Esophagus (tissue), 2 donors: ENCODE data around the gene DCAF4. TPM values are rescaled to one million over a fixed set of nuclear protein-coding genes. Genes with fewer than 3 reads are reported as not detected.
"Not testable (repeated sequence)": the region's sequence is repeated elsewhere in the genome, so short reads cannot be mapped to it uniquely, and the experiment has no call there.

ENCODE experiments used
- H3K27ac ChIP-seq, 2 donors: one replicate each; pipeline ENCODE4 v1.5.1; 2013; ENCODE audit warnings: low read depth in 2 of 2, mild to moderate bottlenecking in 2 of 2, inconsistent platforms in 1 of 2, low read length in 1 of 2, moderate library complexity in 1 of 2
- H3K27me3 ChIP-seq, 2 donors: one replicate each; pipeline ENCODE4 v1.6.1; 2013; ENCODE audit warnings: low read length in 2 of 2, control low read depth in 1 of 2, mild to moderate bottlenecking in 1 of 2; ENCODE audit not compliant: insufficient read depth in 2 of 2, control insufficient read depth in 1 of 2
- H3K36me3 ChIP-seq, 2 donors: one replicate each; pipeline ENCODE4 v1.6.1; 2013; ENCODE audit warnings: low read length in 1 of 2; ENCODE audit not compliant: control insufficient read depth in 2 of 2, insufficient read depth in 2 of 2
- H3K4me1 ChIP-seq, 2 donors: one replicate each; pipeline ENCODE4 v1.6.1; 2013; ENCODE audit warnings: low read length in 1 of 2; ENCODE audit not compliant: control insufficient read depth in 2 of 2, insufficient read depth in 2 of 2
- H3K4me3 ChIP-seq, 2 donors: one replicate each; pipeline ENCODE4 v1.5.1; 2013; ENCODE audit warnings: low read length in 2 of 2, mild to moderate bottlenecking in 2 of 2, low read depth in 1 of 2, moderate library complexity in 1 of 2
- H3K9me3 ChIP-seq, 2 donors: one replicate each; pipeline ENCODE4 v1.6.1; 2013; ENCODE audit warnings: mild to moderate bottlenecking in 2 of 2, low read depth in 1 of 2, low read length in 1 of 2, moderate library complexity in 1 of 2; ENCODE audit not compliant: control insufficient read depth in 2 of 2, insufficient read depth in 1 of 2
- WGBS, 2 donors: extraction: QIAGEN DNeasy Blood & Tissue Kit; methylation state at CpG; one replicate each; pipeline ENCODE4 v1.1.7; 2013; 5-methylcytosine and 5-hydroxymethylcytosine counted together
- polyA plus RNA-seq, 2 donors: library from polyadenylated mRNA; stranded (reverse); fragments of 200-250 nt; gene quantifications; one replicate each; pipeline ENCODE4 v1.2.3, GENCODE V29; 2013
- donor health status: healthy with polysubstance abuse.
- donor health status: Bipolar disorder and iron deficiency.

The DCAF4 gene
- polyA plus RNA-seq, 2 donors: 5.6 to 7.5 TPM

DNA sequence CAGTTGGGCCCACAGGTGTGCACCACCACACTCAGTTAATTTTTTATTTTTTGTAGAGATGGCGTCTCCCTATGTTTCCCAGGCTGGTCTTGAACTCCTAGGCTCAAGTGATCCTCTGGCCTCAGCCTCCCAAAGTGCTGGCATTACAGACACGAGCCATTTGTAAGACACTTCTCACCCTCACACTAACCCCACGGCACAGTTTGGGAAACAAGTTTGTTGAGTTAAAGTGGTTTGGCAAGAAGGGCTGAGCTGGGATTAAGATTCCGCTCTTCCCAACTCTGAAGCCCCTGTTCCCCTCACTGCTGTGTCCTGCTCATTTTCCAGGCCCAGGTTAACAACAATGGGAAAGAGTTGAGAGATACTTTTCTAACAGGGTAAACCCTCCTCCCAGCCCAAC, 34.8 kb downstream of the DCAF4 start:
- H3K4me1 ChIP-seq, H3K27me3 ChIP-seq, H3K9me3 ChIP-seq, H3K27ac ChIP-seq, H3K4me3 ChIP-seq: not testable (repeated sequence)
- 81 to 82% methylated on average over 4 of the region's 4 CpGs for WGBS, 2 donors
- H3K36me3 ChIP-seq: peaks cover 11 to 17% of the 10 kb centered on the region in 2 donors

DNA sequence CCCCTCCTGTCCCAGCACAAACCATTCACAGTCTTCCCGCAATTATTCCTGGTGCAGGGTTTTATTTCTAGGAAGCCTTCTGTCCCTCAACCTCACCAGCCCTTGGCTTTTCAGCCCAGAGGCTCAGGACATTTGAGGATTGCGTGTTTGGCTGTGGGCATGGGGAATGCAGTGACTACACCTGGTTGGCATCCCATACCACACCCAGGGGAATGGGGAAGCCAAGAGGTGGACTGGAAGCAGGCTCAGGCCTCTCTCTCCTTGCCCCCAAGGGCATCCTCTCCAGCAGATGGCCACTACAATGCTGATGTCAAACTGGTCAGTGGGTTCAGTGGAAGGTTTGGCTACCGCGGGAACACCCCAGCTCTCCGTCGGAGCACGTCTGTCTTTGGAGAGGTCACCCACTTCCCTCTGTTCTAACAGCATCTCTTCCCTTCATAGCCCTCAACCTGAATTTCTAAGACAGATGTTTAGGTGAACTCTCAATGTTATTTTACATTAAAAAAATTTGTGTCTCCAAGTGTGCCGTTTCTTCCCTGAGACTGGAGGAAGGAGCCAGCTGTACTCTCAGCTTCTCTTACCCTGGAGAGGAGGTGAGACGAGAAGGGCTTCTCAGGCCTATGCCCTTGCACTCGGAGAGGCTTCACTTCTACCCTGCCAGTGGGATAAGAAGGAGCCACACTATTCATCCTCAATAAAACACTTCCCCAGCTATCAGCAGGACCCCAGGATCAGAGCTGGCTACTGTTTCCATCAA, 35.5 kb downstream of the DCAF4 start:
- H3K9me3 ChIP-seq: no peaks in the 10 kb centered on the region
- H3K27me3 ChIP-seq: no peaks in the 10 kb centered on the region
- H3K4me1 ChIP-seq: no peaks in the 10 kb centered on the region
- H3K4me3 ChIP-seq: no peak overlapping the region
- peaks cover 8 to 16% of the 10 kb centered on the region in 2 donors for H3K36me3 ChIP-seq
- WGBS, 2 donors: 80 to 85% methylated on average over 10 of the region's 10 CpGs
- no peak overlapping the region for H3K27ac ChIP-seq

DNA sequence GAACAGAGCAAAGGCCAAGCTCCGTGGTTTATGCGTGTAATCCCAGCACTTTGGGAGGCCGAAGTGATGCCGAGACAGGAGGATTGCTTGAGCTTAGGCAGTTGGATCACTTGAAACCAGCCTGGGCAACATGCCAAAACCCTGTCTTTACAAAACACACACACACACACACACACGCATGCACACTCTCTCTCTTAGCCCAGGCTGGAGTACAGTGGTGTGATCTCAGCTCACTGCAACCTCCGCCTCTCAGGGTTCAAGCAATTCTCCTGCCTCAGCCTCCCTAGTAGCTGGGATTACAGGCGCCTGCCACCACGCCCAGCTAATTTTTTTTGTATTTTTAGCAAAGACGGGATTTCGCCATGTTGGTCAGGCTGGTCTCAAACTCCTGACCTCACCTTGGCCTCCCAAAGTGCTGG, 36.1 kb downstream of the DCAF4 start:
- not testable (repeated sequence) for H3K4me3 ChIP-seq, H3K27me3 ChIP-seq, H3K27ac ChIP-seq, H3K9me3 ChIP-seq, H3K4me1 ChIP-seq
- 74 to 77% methylated on average over 10 of the region's 10 CpGs for WGBS, 2 donors
- peaks cover 8 to 16% of the 10 kb centered on the region in 2 donors for H3K36me3 ChIP-seq

DNA sequence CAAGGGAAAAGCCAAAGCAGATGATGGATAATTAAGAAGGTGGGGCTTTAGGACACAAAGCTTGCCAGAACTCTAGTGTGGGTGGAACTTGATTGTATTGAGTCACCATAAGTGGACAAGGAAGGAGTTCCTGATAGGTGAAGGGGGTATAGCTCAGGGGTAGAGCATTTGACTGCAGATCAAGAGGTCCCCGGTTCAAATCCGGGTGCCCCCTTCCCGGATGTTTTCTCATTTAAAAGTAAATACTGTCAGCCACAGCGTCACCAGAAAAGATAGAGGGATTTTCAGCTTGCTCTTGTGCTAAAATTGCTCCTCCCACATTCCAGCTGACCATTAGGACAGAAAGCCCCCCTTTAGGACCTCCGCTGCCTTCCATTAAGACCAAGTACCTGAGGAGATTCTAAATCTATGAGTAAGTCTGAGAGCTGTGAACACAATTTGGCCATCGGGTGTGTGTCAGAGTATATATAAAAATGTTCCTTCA, 36.6 kb downstream of the DCAF4 start:
- Histone ChIP-seq H3K9me3 (no peaks in the 10 kb centered on the region), H3K36me3 (peaks cover 5 to 16% of the 10 kb centered on the region in 2 donors), H3K27me3 (no peaks in the 10 kb centered on the region), H3K27ac (no peak overlapping the region), H3K4me3 (no peak overlapping the region), H3K4me1 (no peaks in the 10 kb centered on the region)
- WGBS, 2 donors: 50 to 57% methylated on average over 6 of the region's 6 CpGs

DNA sequence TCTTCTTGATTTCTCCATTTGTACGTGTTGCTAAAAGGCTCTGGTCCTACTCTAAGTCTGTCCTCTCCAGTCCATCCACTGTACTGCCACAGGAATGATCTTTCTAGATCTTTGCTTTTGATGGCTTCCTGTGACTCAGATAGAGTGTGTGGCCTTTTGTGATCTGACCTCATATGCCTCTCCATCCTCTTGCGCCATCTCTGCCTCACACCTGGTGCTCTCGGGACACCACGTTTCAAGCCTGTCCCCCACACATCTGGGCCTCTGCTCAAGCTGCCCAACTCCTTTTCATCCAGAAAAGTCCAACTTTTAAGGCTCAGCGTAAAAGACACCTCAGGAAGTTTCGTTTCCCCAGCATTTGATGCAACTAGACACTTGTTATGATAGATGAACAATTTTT, 39.0 kb downstream of the DCAF4 start:
- Histone ChIP-seq H3K27ac (no peak overlapping the region), H3K27me3 (no peaks in the 10 kb centered on the region), H3K4me1 (no peaks in the 10 kb centered on the region), H3K9me3 (no peaks in the 10 kb centered on the region), H3K36me3 (peaks cover 0 to 19% of the 10 kb centered on the region in 2 donors), H3K4me3 (no peak overlapping the region)
- 81 to 82% methylated on average over 6 of the region's 6 CpGs for WGBS, 2 donors

DNA sequence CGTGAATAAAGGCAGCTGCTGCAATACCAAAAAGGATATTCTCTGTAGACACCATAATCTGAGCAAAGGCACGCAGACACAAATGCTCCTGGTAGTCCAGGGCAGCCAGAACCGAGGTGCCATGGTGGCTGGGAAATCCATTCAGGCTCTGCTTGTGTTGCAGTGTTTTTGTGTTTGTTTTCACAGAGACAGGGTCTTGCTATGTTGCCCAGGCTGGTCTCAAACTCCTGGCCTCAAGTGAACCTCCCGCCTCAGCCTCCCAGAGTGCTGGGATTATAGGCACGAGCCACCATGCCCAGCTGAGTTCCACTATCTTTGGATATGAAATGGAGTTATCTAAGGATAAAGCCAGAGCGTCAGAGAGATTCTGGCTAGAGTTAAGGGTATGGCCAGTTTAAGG, 39.8 kb downstream of the DCAF4 start:
- Histone ChIP-seq H3K4me3 (no peak overlapping the region), H3K27me3 (no peaks in the 10 kb centered on the region), H3K36me3 (peaks cover 0 to 23% of the 10 kb centered on the region in 2 donors), H3K9me3 (no peaks in the 10 kb centered on the region), H3K4me1 (no peaks in the 10 kb centered on the region), H3K27ac (no peak overlapping the region)
- 94% methylated on average over 6 of the region's 6 CpGs for WGBS, 2 donors

DNA sequence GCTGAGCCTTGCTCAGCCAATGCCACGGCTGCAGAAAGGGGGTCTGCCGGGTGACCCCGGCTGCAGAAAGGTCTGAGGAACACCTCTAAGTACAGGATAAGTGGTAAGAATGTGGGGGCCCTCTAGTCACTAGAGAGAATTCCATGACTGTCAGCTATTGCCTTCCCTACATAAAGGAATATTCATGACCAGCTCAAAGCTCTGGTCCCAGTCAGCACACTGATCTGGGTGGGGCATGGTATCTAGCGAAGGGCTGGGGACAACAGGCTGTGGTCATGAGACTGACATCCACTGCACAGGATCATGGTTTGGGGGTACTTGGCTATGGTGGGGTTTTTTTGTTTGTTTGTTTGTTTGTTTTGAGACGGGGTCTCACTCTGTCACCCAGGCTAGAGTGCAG, 42.1 kb downstream of the DCAF4 start:
- Histone ChIP-seq H3K4me1 (no peaks in the 10 kb centered on the region), H3K36me3 (peaks cover 0 to 29% of the 10 kb centered on the region in 2 donors)
- 93 to 99% methylated on average over 5 of the region's 5 CpGs for WGBS, 2 donors

DNA sequence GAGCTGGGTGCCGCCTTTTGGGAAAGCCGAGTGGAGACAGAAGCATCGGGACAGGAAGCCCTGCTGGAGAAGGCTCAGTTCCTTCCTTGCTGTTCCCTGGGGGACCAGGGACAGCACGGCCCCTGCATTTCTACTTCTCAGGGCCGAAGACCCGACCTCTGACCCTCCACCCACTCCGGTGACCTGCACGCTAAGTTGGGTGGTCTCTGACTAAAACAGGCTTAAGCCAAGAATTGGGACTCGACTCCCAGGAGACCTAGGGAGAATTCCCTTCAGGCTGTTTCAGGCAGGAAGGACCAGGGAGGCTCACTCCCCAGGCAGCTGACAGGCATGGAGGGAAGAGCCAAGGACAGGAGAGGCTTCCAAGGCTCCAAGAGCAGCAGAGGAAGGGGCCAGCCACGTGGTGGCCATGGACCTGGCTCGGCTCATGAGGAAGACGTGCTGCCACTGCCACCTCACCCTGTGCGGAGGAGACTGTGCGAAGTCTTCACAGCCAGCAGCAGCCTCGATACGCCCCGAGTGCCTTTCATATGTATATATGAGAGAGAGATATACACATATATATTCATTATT, 43.9 kb downstream of the DCAF4 start:
- Histone ChIP-seq H3K9me3 (no peaks in the 10 kb centered on the region), H3K27me3 (no peaks in the 10 kb centered on the region), H3K27ac (no peak overlapping the region), H3K36me3 (peaks cover 16 to 45% of the 10 kb centered on the region in 2 donors), H3K4me1 (no peaks in the 10 kb centered on the region), H3K4me3 (no peak overlapping the region)
- 86 to 88% methylated on average over 17 of the region's 17 CpGs for WGBS, 2 donors

More for the DNA sequence above, 42.1 kb downstream of the DCAF4 start:
- no peaks in the 10 kb centered on the region for H3K27me3 ChIP-seq
- H3K27ac ChIP-seq: no peak overlapping the region
- no peaks in the 10 kb centered on the region for H3K9me3 ChIP-seq
- no peak overlapping the region for H3K4me3 ChIP-seq

DNA sequence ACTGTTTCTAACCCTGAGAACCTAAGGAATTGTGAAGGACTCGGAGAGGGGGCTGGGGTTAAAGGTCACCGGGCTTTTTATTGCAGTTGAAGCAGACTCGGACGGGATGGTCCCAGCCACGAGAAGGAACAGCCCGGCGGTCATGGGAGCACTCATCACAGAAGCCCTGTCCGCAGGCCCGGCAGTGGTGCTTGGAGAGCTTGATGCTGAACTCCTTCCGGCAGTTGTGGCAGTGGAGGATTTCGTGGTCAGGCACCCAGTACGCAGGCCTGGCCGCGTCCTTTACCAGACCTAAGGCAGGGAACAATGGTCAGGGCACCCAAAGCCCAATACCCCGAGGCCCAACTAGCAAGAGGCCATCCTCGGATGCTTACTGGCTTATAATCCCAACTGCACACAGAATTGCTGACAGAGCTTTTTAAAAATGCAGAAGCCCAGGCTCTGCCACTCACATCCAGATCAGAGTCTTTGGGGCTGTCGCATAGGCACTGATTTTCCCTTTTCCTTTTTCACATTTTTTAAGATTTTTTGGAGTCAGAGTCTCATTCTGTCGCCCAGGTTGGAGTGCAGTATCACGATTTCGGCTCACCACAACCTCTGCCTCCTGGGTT, 44.7 kb downstream of the DCAF4 start:
- Histone ChIP-seq H3K9me3 (no peaks in the 10 kb centered on the region), H3K4me1 (no peaks in the 10 kb centered on the region), H3K27me3 (no peaks in the 10 kb centered on the region), H3K4me3 (no peak overlapping the region), H3K27ac (no peak overlapping the region), H3K36me3 (peaks cover 18 to 51% of the 10 kb centered on the region in 2 donors)
- WGBS, 2 donors: 93 to 95% methylated on average over 20 of the region's 20 CpGs
